ENCODE data around the gene EPHB2.

Gene EPHB2

GRCh38 chr1:22792396-22793160 is 81.9 kb downstream of the EPHB2 start:
- ATAC-seq (replicated peaks) (no peak), DNase-seq (no peak)
- no peak overlapping the region for H3K4me3 Mint-ChIP-seq
- no peak overlapping the region for H3K27ac Mint-ChIP-seq
- H3K9me3 Mint-ChIP-seq: no peaks in the 10 kb centered on the region
- H3K4me1 Mint-ChIP-seq: no peaks in the 10 kb centered on the region
- H3K27me3 Mint-ChIP-seq: peaks cover 6 to 8% of the 10 kb centered on the region in 2 donors
- no peaks in the 10 kb centered on the region for H3K36me3 Mint-ChIP-seq

DNA sequence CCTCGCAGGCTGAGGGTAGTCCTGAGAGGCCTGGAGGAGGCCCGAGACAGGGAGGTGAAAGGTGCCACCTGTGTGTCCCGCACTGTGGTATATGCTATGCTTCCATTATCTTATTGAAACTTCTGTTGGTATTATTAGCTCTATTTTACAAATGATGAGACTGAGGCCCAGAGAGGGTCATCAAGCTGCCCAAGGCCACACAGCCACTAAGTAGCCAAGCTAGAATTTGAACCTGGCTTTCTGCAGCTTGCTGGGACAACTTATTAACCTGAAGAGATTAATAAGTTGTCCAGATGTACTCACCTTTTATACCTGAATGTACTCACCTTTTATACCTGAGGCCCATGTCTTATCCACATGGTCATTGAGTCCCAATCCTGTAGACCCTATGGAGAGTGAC is 83.0 kb downstream of the EPHB2 start:
- no peaks in the 10 kb centered on the region for H3K9me3 Mint-ChIP-seq
- H3K4me3 Mint-ChIP-seq: no peak overlapping the region
- H3K27ac Mint-ChIP-seq: no peak overlapping the region
- H3K4me1 Mint-ChIP-seq: no peaks in the 10 kb centered on the region
- ATAC-seq (replicated peaks) (no peak), DNase-seq (no peak)
- no peaks in the 10 kb centered on the region for H3K36me3 Mint-ChIP-seq
- peaks cover 6 to 11% of the 10 kb centered on the region in 2 donors for H3K27me3 Mint-ChIP-seq

GRCh38 chr1:22794647-22795365 is 84.2 kb downstream of the EPHB2 start:
- Mint-ChIP-seq H3K4me3 (no peak overlapping the region), H3K9me3 (no peaks in the 10 kb centered on the region), H3K4me1 (no peaks in the 10 kb centered on the region), H3K36me3 (no peaks in the 10 kb centered on the region), H3K27me3 (peaks cover 9 to 11% of the 10 kb centered on the region in 2 donors), H3K27ac (no peak overlapping the region)
- DNase-seq (no peak), ATAC-seq (replicated peaks) (no peak)

DNA sequence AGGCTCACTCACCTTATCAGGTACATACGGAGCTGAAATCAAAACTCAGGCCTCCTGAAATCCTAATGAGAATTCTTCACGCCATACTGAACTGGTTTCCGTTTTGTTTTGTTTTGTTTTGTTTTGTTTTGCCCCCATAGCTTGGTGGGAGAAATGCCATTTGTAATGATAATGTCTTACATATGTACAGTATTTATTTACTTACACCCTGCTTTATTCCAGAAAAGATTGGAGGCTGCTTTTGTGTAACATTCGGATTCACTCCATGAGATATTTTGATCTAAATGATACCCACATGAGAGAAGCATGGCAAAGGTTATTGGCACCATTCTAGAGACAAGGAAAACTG is 84.7 kb downstream of the EPHB2 start:
- H3K36me3 Mint-ChIP-seq: no peaks in the 10 kb centered on the region
- H3K4me3 Mint-ChIP-seq: no peak overlapping the region
- H3K4me1 Mint-ChIP-seq: no peaks in the 10 kb centered on the region
- H3K9me3 Mint-ChIP-seq: no peaks in the 10 kb centered on the region
- DNase-seq (no peak), ATAC-seq (replicated peaks) (no peak)
- H3K27me3 Mint-ChIP-seq: peaks cover 9 to 11% of the 10 kb centered on the region in 2 donors
- no peak overlapping the region for H3K27ac Mint-ChIP-seq

DNA sequence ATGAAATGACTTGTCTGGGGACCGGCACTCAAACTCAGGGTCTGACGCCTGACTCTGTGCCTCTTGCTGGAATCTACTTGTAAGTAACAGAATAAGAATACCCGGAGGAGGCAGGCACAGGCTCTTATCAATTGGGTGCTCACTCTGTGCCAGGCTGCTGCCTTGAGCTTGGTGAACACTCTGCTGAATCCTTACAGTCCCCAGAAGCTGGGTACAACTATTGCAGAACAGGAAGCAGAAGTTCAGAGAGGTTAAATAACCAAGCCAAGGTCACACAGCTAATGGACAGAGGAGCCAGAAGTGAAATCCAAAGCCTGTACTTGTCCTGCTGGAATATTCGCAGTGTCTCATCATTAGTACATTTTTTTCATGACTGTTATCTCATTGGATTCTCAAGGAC is 86.0 kb downstream of the EPHB2 start:
- no peaks in the 10 kb centered on the region for H3K36me3 Mint-ChIP-seq
- H3K27ac Mint-ChIP-seq: no peak overlapping the region
- peaks cover 9 to 11% of the 10 kb centered on the region in 2 donors for H3K27me3 Mint-ChIP-seq
- no peaks in the 10 kb centered on the region for H3K4me1 Mint-ChIP-seq
- H3K4me3 Mint-ChIP-seq: no peak overlapping the region
- ATAC-seq (replicated peaks) (no peak), DNase-seq (no peak)
- H3K9me3 Mint-ChIP-seq: no peaks in the 10 kb centered on the region

DNA sequence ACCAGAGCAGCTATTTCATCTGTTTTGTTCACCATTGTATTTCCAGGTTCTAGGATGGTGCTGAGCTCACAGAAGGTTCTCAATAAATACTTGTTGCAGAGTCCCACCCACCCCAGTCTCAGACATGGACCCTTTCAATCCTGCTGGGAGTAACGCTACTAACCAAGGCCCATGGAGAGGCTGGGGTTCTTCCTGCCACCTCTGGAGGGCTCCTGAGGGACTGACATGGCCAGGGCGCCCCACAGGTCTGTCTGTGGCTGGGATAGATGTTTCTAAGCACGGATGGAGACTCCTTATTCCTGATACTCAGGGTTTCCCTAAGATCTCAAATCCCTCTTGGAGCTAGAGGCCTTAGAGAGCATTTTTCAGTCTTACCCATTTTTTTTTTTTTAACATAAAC is 87.4 kb downstream of the EPHB2 start:
- Mint-ChIP-seq H3K36me3 (no peaks in the 10 kb centered on the region), H3K27me3 (peaks cover 6 to 12% of the 10 kb centered on the region in 2 donors), H3K4me1 (no peaks in the 10 kb centered on the region), H3K4me3 (no peak overlapping the region), H3K9me3 (no peaks in the 10 kb centered on the region), H3K27ac (no peak overlapping the region)
- ATAC-seq (replicated peaks) (no peak), DNase-seq (no peak)

GRCh38 chr1:22799971-22800370 is 89.3 kb downstream of the EPHB2 start:
- no peak for DNase-seq
- H3K36me3 Mint-ChIP-seq: no peaks in the 10 kb centered on the region
- no peak overlapping the region for H3K27ac Mint-ChIP-seq
- no peaks in the 10 kb centered on the region for H3K4me1 Mint-ChIP-seq
- no peak overlapping the region for H3K4me3 Mint-ChIP-seq
- no peaks in the 10 kb centered on the region for H3K9me3 Mint-ChIP-seq
- peaks cover 13 to 19% of the 10 kb centered on the region in 2 donors for H3K27me3 Mint-ChIP-seq
- ATAC-seq (replicated peaks): no peak

DNA sequence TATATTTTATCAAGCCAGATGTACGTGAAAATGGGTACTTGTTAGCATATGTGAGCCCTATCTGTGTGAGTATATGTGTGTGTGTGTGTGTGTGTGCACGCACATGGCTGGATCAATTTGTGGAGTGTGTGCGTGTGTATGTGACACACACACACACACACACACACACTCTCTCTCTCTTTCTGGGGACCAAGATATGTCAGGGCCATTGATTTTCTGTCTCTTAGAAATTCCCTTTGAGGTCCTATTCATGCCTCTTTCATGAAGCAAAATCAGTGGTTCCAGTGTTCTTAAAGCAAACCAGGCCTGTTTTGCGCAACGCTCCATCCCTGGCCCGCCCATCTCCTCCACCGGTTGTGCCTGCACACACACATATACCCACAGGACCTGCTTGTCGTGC is 90.0 kb downstream of the EPHB2 start:
- Mint-ChIP-seq H3K27me3 (peaks cover 19 to 26% of the 10 kb centered on the region in 2 donors), H3K9me3 (no peaks in the 10 kb centered on the region), H3K36me3 (no peaks in the 10 kb centered on the region), H3K4me3 (no peak overlapping the region), H3K4me1 (no peaks in the 10 kb centered on the region), H3K27ac (no peak overlapping the region)
- no peak for ATAC-seq (replicated peaks)
- no peak for DNase-seq

GRCh38 chr1:22801347-22801746 is 90.7 kb downstream of the EPHB2 start:
- H3K27ac Mint-ChIP-seq: no peak overlapping the region
- peaks cover 21 to 26% of the 10 kb centered on the region in 2 donors for H3K27me3 Mint-ChIP-seq
- no peak overlapping the region for H3K4me3 Mint-ChIP-seq
- DNase-seq: no peak
- no peaks in the 10 kb centered on the region for H3K36me3 Mint-ChIP-seq
- H3K9me3 Mint-ChIP-seq: no peaks in the 10 kb centered on the region
- no peaks in the 10 kb centered on the region for H3K4me1 Mint-ChIP-seq
- ATAC-seq (replicated peaks): no peak

DNA sequence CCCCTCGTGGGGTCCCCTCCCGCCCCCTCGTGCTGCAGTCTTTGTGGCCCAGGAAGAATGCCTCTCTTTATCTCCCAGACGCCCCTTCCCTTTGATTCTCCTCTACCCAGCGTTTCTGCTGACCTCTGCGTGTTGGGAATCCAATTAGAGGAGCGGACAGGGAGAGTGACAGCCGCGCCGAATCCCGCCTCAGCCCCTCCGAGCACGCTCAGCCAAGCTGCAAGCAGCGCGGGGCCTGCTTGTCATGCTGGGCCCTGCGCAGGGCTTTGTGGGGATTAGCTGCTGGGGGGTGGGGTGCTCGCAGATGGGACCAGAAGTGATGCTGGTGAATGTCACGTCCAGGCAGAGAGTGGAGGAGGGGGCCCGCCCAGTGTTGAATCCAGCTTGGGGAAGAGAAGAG is 91.1 kb downstream of the EPHB2 start:
- no peaks in the 10 kb centered on the region for H3K9me3 Mint-ChIP-seq
- H3K36me3 Mint-ChIP-seq: no peaks in the 10 kb centered on the region
- H3K27me3 Mint-ChIP-seq: peaks cover 21 to 26% of the 10 kb centered on the region in 2 donors
- H3K27ac Mint-ChIP-seq: no peak overlapping the region
- ATAC-seq (replicated peaks) (no peak), DNase-seq (no peak)
- H3K4me1 Mint-ChIP-seq: no peaks in the 10 kb centered on the region
- no peak overlapping the region for H3K4me3 Mint-ChIP-seq

DNA sequence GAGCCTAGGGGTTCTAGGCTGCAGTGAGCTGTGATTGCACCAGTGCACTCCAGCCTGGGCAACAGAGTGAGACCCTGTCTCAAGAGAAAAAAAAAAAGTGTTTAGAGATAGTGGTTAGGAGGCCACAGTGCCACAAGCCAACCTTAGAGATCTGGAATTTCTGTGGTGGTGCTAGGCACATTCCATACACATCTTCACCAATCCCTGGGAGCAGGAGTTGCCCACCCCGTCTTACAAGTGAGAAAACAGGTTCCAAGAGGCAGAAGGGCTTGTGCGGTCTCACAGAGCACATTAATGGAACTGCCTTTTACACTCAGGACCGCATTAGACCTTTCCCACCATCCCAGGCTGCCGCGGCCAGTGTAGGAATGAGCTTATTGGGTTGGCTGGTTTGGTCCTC is 93.2 kb downstream of the EPHB2 start:
- H3K36me3 Mint-ChIP-seq: no peaks in the 10 kb centered on the region

GRCh38 chr1:22804406-22804805 is 93.8 kb downstream of the EPHB2 start:
- Mint-ChIP-seq H3K27ac (no peak overlapping the region), H3K36me3 (no peaks in the 10 kb centered on the region), H3K4me1 (no peaks in the 10 kb centered on the region), H3K9me3 (no peaks in the 10 kb centered on the region), H3K4me3 (no peak overlapping the region), H3K27me3 (peaks cover 17 to 28% of the 10 kb centered on the region in 2 donors)
- no peak for ATAC-seq (replicated peaks)
- no peak for DNase-seq

More for the DNA sequence above, 93.2 kb downstream of the EPHB2 start:
- no peak overlapping the region for H3K27ac Mint-ChIP-seq
- H3K9me3 Mint-ChIP-seq: no peaks in the 10 kb centered on the region
- peaks cover 21 to 28% of the 10 kb centered on the region in 2 donors for H3K27me3 Mint-ChIP-seq
- DNase-seq (no peak), ATAC-seq (replicated peaks) (no peak)
- H3K4me1 Mint-ChIP-seq: no peaks in the 10 kb centered on the region
- H3K4me3 Mint-ChIP-seq: no peak overlapping the region

DNA sequence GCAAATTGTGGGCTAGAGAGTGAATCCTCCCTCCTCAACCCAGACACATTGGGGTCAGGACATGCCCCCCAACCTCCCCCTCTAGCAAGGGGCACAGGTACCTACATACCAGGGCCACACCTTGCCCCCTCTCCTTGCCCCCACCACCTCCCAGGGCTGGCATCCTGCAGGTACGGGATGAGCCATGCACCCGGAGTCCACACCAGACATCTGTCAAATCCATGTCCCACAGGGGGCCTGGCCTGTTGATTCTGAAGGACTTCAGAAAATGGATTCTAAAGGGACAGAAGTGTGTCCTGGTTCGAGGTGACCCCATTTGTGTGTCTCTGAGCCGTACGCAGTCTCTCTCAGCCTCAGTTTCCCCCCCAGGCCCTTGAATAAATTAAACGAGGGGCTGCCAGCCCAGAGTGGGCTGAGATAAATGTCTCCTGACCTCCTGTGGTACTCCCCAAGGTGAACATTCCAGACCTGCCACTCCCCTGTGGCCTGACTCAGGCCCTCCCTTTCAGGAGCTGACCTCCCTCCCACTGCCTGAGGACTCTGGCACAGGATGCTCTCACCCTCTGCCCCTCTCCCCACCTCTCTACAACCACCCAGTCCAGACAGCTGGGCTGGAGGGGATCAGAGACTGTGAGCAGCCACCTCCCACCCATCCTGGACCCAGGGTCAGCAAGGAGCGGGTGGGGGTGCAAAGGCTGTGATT is 94.5 kb downstream of the EPHB2 start:
- Mint-ChIP-seq H3K27ac (peak overlapping the region; percentile 56), H3K36me3 (no peaks in the 10 kb centered on the region), H3K4me3 (no peak overlapping the region), H3K27me3 (peaks cover 17 to 28% of the 10 kb centered on the region in 2 donors), H3K4me1 (no peaks in the 10 kb centered on the region), H3K9me3 (no peaks in the 10 kb centered on the region)
- DNase-seq: no peak
- ATAC-seq (replicated peaks): no peak

GRCh38 chr1:22805672-22806038 is 95.0 kb downstream of the EPHB2 start:
- H3K9me3 Mint-ChIP-seq: no peaks in the 10 kb centered on the region
- DNase-seq (no peak), ATAC-seq (replicated peaks) (no peak)
- no peaks in the 10 kb centered on the region for H3K36me3 Mint-ChIP-seq
- peaks cover 17 to 28% of the 10 kb centered on the region in 2 donors for H3K27me3 Mint-ChIP-seq
- H3K27ac Mint-ChIP-seq: peak overlapping the region; percentile 32
- H3K4me3 Mint-ChIP-seq: no peak overlapping the region
- H3K4me1 Mint-ChIP-seq: peaks cover 0 to 5% of the 10 kb centered on the region in 2 donors

GRCh38 chr1:22806584-22806983 is 95.9 kb downstream of the EPHB2 start:
- Mint-ChIP-seq H3K27me3 (peaks cover 17 to 28% of the 10 kb centered on the region in 2 donors), H3K9me3 (no peaks in the 10 kb centered on the region), H3K4me3 (no peak overlapping the region), H3K36me3 (no peaks in the 10 kb centered on the region), H3K27ac (no peak overlapping the region), H3K4me1 (peaks cover 0 to 5% of the 10 kb centered on the region in 2 donors)
- ATAC-seq (replicated peaks) (no peak), DNase-seq (no peak)
